ENCODE measurements around the gene HS2ST1. TPM values are rescaled to one million over a fixed set of nuclear protein-coding genes. Genes with fewer than 3 reads are reported as not detected.

The HS2ST1 gene
- total RNA-seq, 1 donor from 2014 or later, result 11.5 TPM

GRCh38 chr1:87039096-87039495 lies 124.7 kb downstream of the HS2ST1 start:
- H3K4me1 ChIP-seq, result peaks cover 5% of the 10 kb centered on the region
- no peak overlapping the region for H3K4me3 ChIP-seq
- H3K36me3 ChIP-seq, result no peaks in the 10 kb centered on the region
- DNase-seq (ENCODE audit: extremely low spot score in 2 of 2), result no peak
- intact Hi-C loops (cut with DNase I), result no loop called here
- no peak overlapping the region for H3K27ac ChIP-seq
- TF ChIP-seq POLR2AphosphoS5 (IDR thresholded peaks at IDR 0.05; ENCODE audit: insufficient read depth in 1 of 2, low read depth in 1 of 2) (no peak), CTCF (IDR thresholded peaks at IDR 0.05) (no peak), POLR2A (IDR thresholded peaks at IDR 0.05) (no peak)
- no peaks in the 10 kb centered on the region for H3K27me3 ChIP-seq
- H3K9me3 ChIP-seq, result no peaks in the 10 kb centered on the region

- Histone ChIP-seq H3K27me3 (no peaks in the 10 kb centered on the region), H3K4me1 (peaks cover 5% of the 10 kb centered on the region), H3K27ac (no peak overlapping the region), H3K4me3 (no peak overlapping the region), H3K36me3 (no peaks in the 10 kb centered on the region), H3K9me3 (no peaks in the 10 kb centered on the region)
- DNase-seq (ENCODE audit: extremely low spot score in 2 of 2), result no peak
- no peak for TF ChIP-seq POLR2A (IDR thresholded peaks at IDR 0.05)
- no peak for TF ChIP-seq CTCF (IDR thresholded peaks at IDR 0.05)
- no peak for TF ChIP-seq POLR2AphosphoS5 (IDR thresholded peaks at IDR 0.05; ENCODE audit: insufficient read depth in 1 of 2, low read depth in 1 of 2)
- intact Hi-C loops (cut with DNase I), result no loop called here
These were observed 127.8 kb downstream of the HS2ST1 start for GRCh38 chr1:87042111-87042811.

GRCh38 chr1:87044424-87044823 lies 130.0 kb downstream of the HS2ST1 start:
- TF ChIP-seq CTCF (IDR thresholded peaks at IDR 0.05) (no peak), POLR2AphosphoS5 (IDR thresholded peaks at IDR 0.05; ENCODE audit: insufficient read depth in 1 of 2, low read depth in 1 of 2) (no peak), POLR2A (IDR thresholded peaks at IDR 0.05) (no peak)
- Histone ChIP-seq H3K4me3 (no peak overlapping the region), H3K27ac (no peak overlapping the region), H3K9me3 (no peaks in the 10 kb centered on the region), H3K36me3 (no peaks in the 10 kb centered on the region), H3K27me3 (no peaks in the 10 kb centered on the region), H3K4me1 (peaks cover 5% of the 10 kb centered on the region)
- intact Hi-C loops (cut with DNase I), result no loop called here
- DNase-seq (ENCODE audit: extremely low spot score in 2 of 2), result no peak

- DNase-seq (ENCODE audit: extremely low spot score in 2 of 2), result no peak
- Histone ChIP-seq H3K4me3 (no peak overlapping the region), H3K4me1 (peaks cover 5% of the 10 kb centered on the region), H3K27ac (no peak overlapping the region), H3K9me3 (no peaks in the 10 kb centered on the region), H3K27me3 (no peaks in the 10 kb centered on the region), H3K36me3 (no peaks in the 10 kb centered on the region)
- intact Hi-C loops (cut with DNase I), result no loop called here
- TF ChIP-seq POLR2A (IDR thresholded peaks at IDR 0.05) (no peak), CTCF (IDR thresholded peaks at IDR 0.05) (no peak), POLR2AphosphoS5 (IDR thresholded peaks at IDR 0.05; ENCODE audit: insufficient read depth in 1 of 2, low read depth in 1 of 2) (no peak)
These were observed 130.4 kb downstream of the HS2ST1 start for GRCh38 chr1:87044840-87045239.

GRCh38 chr1:87045761-87046304 lies 131.4 kb downstream of the HS2ST1 start:
- H3K4me3 ChIP-seq, result no peak overlapping the region
- H3K36me3 ChIP-seq, result no peaks in the 10 kb centered on the region
- no peak for TF ChIP-seq POLR2A (IDR thresholded peaks at IDR 0.05)
- TF ChIP-seq POLR2AphosphoS5 (IDR thresholded peaks at IDR 0.05; ENCODE audit: insufficient read depth in 1 of 2, low read depth in 1 of 2), result no peak
- no peak for TF ChIP-seq CTCF (IDR thresholded peaks at IDR 0.05)
- no peak for DNase-seq (ENCODE audit: extremely low spot score in 2 of 2)
- no peaks in the 10 kb centered on the region for H3K27me3 ChIP-seq
- H3K4me1 ChIP-seq, result peaks cover 5% of the 10 kb centered on the region
- H3K27ac ChIP-seq, result no peak overlapping the region
- H3K9me3 ChIP-seq, result no peaks in the 10 kb centered on the region
- intact Hi-C loops (cut with DNase I), result no loop called here

Data from vagina (tissue), 2 donors.